NCI-H345 treated with DMSO at 0.1 percent for 48 hours (cell line): Measurements from ENCODE around the gene DICER1.
"Not testable (repeated sequence)": the region's sequence is repeated elsewhere in the genome, so short reads cannot be mapped to it uniquely, and the experiment has no call there.

ENCODE experiments used
- DNase-seq: peaks from one replicate; lab custom pipeline; 2025; ENCODE audit not compliant: unreplicated experiment; lab: John Stamatoyannopoulos, UW

The DICER1 gene

GRCh38 chr14:95153866-95154265 lies 3.5 kb downstream of the DICER1 start:
- no peak for DNase-seq

GRCh38 chr14:95151561-95151960 lies 5.8 kb downstream of the DICER1 start:
- no peak for DNase-seq

- DNase-seq, result no peak
Measured at GRCh38 chr14:95150910-95151309, 6.4 kb downstream of the DICER1 start.

GRCh38 chr14:95149441-95149840 lies 7.9 kb downstream of the DICER1 start:
- no peak for DNase-seq

- DNase-seq, result no peak
Measured at GRCh38 chr14:95147597-95147996, 9.7 kb downstream of the DICER1 start.

- DNase-seq, result no peak
Measured at GRCh38 chr14:95146079-95146771, 11.1 kb downstream of the DICER1 start.

- DNase-seq, result no peak
Measured at GRCh38 chr14:95144849-95145248, 12.5 kb downstream of the DICER1 start.

GRCh38 chr14:95143808-95144620 lies 13.3 kb downstream of the DICER1 start:
- DNase-seq, result no peak

GRCh38 chr14:95142208-95142607 lies 15.1 kb downstream of the DICER1 start:
- no peak for DNase-seq

GRCh38 chr14:95141684-95142083 lies 15.6 kb downstream of the DICER1 start:
- DNase-seq, result no peak

- no peak for DNase-seq
Measured at GRCh38 chr14:95140060-95140858, 17.1 kb downstream of the DICER1 start.

GRCh38 chr14:95138876-95139275 lies 18.5 kb downstream of the DICER1 start:
- no peak for DNase-seq

- DNase-seq, result not testable (repeated sequence)
Measured at GRCh38 chr14:95138455-95138854, 18.9 kb downstream of the DICER1 start.

GRCh38 chr14:95137804-95138167 lies 19.5 kb downstream of the DICER1 start:
- DNase-seq, result no peak

- DNase-seq, result no peak
Measured at GRCh38 chr14:95137164-95137803, 20.0 kb downstream of the DICER1 start.

GRCh38 chr14:95136631-95137030 lies 20.7 kb downstream of the DICER1 start:
- no peak for DNase-seq

- no peak for DNase-seq
Measured at GRCh38 chr14:95134304-95134933, 22.9 kb downstream of the DICER1 start.

GRCh38 chr14:95133282-95133681 lies 24.0 kb downstream of the DICER1 start:
- DNase-seq, result no peak

- DNase-seq, result no peak
Measured at GRCh38 chr14:95132760-95133159, 24.6 kb downstream of the DICER1 start.

- DNase-seq, result no peak
Measured at GRCh38 chr14:95130549-95130948, 26.8 kb downstream of the DICER1 start.

GRCh38 chr14:95128140-95128539 lies 29.2 kb downstream of the DICER1 start:
- DNase-seq, result no peak
